NT2/D1 (cell line): ENCODE data around the gene ZC3H13.

Experiments used
- YY1 ChIP-seq: IDR thresholded peaks from 2 replicates; pipeline ENCODE4 v1.6.1; 2011; ENCODE audit not compliant: insufficient read length, insufficient read depth
- ZNF274 ChIP-seq: IDR thresholded peaks from 2 replicates; pipeline ENCODE4 v1.6.1; 2011; ENCODE audit warnings: mild to moderate bottlenecking, low read depth, low read length

- TF ChIP-seq ZNF274 (no peak), YY1 (no peak)
Measured at GRCh38 chr13:45966715-45967114, 85.8 kb downstream of the ZC3H13 start.
